HFFc6 (cell line): ENCODE results near the gene GALNT17. TPM values are rescaled to one million over a fixed set of nuclear protein-coding genes. Genes with fewer than 3 reads are reported as not detected.

Experiments used
- DNase-seq: peaks from one replicate; pipeline ENCODE4 v3.0.0-alpha.2; 2018
- H3K27ac Mint-ChIP-seq: 2 replicates; pipeline ENCODE4 v1.8.0; 2020; ENCODE audit warnings: mild to moderate bottlenecking, mixed read lengths
- H3K27me3 Mint-ChIP-seq: 2 replicates; pipeline ENCODE4 v1.8.0; 2021; ENCODE audit warnings: mild to moderate bottlenecking, moderate library complexity, mixed read lengths; ENCODE audit not compliant: insufficient read depth
- H3K36me3 Mint-ChIP-seq: 2 replicates; pipeline ENCODE4 v1.8.0; 2021; ENCODE audit warnings: low read depth, mixed read lengths
- H3K4me1 Mint-ChIP-seq: 2 replicates; pipeline ENCODE4 v1.8.0; 2020; ENCODE audit warnings: low read depth, mixed read lengths
- H3K4me3 Mint-ChIP-seq: 2 replicates; pipeline ENCODE4 v1.8.0; 2020; ENCODE audit warnings: mild to moderate bottlenecking, moderate library complexity, mixed read lengths
- H3K9me3 Mint-ChIP-seq: 2 replicates; pipeline ENCODE4 v1.8.0; 2020; ENCODE audit warnings: mild to moderate bottlenecking, mixed read lengths
- total RNA-seq, 6 experiments: library from RNA; stranded (reverse); fragmentation: NEBNext Ultra II Directional; extraction: Animal tissue kit (Norgen Biotek cat#: 25700); gene quantifications; 2 replicates in 1 of 6; 3 replicates in 5 of 6; pipeline ENCODE4 v1.2.3, GENCODE V29; 2021
- TF ChIP-seq, protein P1 (sequence below): fragments of 200-600 bp; sonication (generic); IDR thresholded peaks from 2 replicates; pipeline ENCODE4 v1.5.0; 2021; ENCODE audit warnings: antibody characterized with exemption, mild to moderate bottlenecking

The GALNT17 gene
- total RNA-seq, 6 experiments from 2014 or later = not detected

DNA sequence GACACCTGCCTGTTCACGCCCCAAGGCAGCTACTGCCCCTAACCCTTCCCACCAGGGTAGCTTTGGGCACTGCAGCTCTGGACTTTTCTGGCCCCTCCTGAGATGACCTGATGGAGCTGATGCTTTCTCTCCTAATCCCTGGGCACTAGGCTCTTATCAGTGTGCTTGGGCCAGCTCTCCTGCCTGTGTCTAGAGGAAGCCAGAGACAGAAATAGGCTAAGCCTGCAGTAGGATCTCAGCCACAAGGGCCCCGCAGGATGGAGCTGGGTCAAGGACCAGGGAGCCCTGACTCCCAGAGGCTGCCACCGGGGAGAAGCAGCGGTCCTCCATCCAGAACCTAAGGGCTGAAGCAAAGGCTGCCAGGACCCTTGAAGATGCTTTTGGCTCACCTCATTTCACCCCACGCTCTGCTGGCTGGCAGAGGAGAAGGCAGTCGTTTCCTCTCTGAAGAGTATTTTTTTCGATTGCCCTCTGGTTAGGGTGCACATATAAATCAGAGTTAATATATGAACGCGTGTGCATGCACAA, 580.8 kb downstream of the GALNT17 start:
- peaks cover 54% of the 10 kb centered on the region for H3K9me3 Mint-ChIP-seq
- TF ChIP-seq, protein P1, sequence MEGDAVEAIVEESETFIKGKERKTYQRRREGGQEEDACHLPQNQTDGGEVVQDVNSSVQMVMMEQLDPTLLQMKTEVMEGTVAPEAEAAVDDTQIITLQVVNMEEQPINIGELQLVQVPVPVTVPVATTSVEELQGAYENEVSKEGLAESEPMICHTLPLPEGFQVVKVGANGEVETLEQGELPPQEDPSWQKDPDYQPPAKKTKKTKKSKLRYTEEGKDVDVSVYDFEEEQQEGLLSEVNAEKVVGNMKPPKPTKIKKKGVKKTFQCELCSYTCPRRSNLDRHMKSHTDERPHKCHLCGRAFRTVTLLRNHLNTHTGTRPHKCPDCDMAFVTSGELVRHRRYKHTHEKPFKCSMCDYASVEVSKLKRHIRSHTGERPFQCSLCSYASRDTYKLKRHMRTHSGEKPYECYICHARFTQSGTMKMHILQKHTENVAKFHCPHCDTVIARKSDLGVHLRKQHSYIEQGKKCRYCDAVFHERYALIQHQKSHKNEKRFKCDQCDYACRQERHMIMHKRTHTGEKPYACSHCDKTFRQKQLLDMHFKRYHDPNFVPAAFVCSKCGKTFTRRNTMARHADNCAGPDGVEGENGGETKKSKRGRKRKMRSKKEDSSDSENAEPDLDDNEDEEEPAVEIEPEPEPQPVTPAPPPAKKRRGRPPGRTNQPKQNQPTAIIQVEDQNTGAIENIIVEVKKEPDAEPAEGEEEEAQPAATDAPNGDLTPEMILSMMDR = no peak
- no peaks in the 10 kb centered on the region; the same call in 1 of the 2 replicates for H3K36me3 Mint-ChIP-seq
- no peak overlapping the region for H3K27ac Mint-ChIP-seq
- H3K27me3 Mint-ChIP-seq = no peaks in the 10 kb centered on the region; the same call in 1 of the 2 replicates
- no peak for DNase-seq
- H3K4me3 Mint-ChIP-seq = no peak overlapping the region
- H3K4me1 Mint-ChIP-seq = no peaks in the 10 kb centered on the region

DNA sequence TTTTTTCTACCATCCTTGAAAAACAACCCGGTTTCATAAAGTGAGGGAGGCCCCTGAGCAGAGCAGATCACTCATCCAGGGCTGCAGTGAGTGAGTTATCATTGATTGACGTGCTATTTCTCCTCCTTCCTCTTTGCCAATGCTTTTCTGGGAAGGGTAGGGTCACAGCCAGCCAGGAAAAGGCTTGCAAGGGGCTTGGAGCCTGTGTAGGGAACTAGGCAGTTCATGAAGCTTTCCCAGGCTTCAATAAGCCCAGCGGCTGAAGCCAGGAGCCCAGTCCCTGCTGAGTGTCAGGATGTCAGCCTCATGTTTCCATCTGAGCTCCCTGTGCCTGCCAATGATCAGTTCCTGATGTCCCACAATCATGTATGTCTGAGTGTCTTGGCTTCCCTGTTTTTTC, 584.7 kb downstream of the GALNT17 start:
- no peak overlapping the region for H3K27ac Mint-ChIP-seq
- H3K9me3 Mint-ChIP-seq = peaks cover 31% of the 10 kb centered on the region
- no peaks in the 10 kb centered on the region for H3K4me1 Mint-ChIP-seq
- no peak for DNase-seq
- H3K36me3 Mint-ChIP-seq = no peaks in the 10 kb centered on the region
- no peak overlapping the region for H3K4me3 Mint-ChIP-seq
- no peaks in the 10 kb centered on the region; the same call in 1 of the 2 replicates for H3K27me3 Mint-ChIP-seq
- TF ChIP-seq, protein P1 = no peak

DNA sequence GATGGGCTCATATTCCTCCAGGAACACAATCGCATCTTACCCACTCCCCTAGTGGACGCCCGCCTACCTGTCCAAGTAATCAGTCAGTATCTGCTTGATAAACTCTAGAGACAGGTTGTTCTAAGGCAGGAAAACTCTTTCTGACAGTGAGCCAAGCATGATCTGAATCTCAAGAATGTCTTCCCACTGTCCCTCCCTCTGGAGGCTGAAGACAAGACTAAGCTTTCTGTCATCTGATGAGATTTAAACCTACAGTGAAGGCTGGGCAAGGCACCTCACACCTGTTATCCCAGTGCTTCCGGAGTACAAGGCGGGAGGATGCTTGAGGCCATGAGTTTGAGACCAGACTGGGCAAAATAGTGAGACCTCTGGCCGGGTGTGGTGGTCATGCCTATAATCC, 586.6 kb downstream of the GALNT17 start:
- Mint-ChIP-seq H3K4me3 (no peak overlapping the region), H3K9me3 (peaks cover 26% of the 10 kb centered on the region), H3K27ac (no peak overlapping the region), H3K4me1 (no peaks in the 10 kb centered on the region), H3K36me3 (no peaks in the 10 kb centered on the region), H3K27me3 (no peaks in the 10 kb centered on the region; the same call in 1 of the 2 replicates)
- TF ChIP-seq, protein P1 = no peak
- no peak for DNase-seq

DNA sequence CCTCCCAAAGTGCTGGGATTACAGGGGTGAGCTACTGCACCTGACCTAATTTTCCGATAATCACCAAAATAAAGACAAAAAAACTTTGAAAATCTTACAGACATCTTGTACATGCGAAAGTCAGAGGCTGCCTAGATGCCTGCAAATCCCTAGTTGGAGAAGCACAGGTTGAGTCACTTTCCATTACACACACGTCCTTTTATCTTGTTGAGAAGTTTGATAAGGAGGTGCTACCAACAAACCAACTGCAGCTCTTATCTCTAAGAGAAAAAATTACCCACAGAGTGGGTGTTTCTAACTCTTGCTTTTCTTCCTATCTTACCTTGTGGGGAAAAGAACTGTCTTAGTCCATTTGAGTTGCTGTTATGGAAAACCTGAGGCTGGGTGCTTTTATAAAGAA, 589.8 kb downstream of the GALNT17 start:
- H3K27ac Mint-ChIP-seq = no peak overlapping the region
- DNase-seq = no peak
- no peaks in the 10 kb centered on the region; the same call in 1 of the 2 replicates for H3K36me3 Mint-ChIP-seq
- H3K4me3 Mint-ChIP-seq = no peak overlapping the region
- TF ChIP-seq, protein P1 = no peak
- peaks cover 24% of the 10 kb centered on the region for H3K9me3 Mint-ChIP-seq
- H3K4me1 Mint-ChIP-seq = no peaks in the 10 kb centered on the region
- H3K27me3 Mint-ChIP-seq = peaks cover 2% of the 10 kb centered on the region

DNA sequence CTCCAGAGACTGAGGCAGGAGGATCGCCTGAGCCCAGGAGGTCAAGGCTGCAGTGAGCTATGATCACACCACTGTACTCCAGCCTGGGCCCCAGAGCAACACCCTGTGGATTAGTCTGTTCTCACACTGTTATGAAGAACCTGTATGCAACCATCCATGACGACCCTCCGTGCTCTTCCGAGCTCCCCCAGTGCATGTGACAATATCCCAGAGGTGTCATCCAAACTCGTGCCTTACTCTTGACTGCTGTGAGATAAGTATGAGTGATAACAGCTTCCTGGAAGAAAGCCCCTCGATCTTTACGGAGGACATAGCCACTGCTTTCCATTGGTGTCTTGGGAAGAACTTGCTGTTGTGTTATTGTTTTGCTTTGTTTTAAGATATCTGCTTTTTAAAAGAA, 591.9 kb downstream of the GALNT17 start:
- DNase-seq = no peak
- H3K4me1 Mint-ChIP-seq = no peaks in the 10 kb centered on the region
- H3K27me3 Mint-ChIP-seq = peaks cover 4% of the 10 kb centered on the region
- no peak overlapping the region for H3K4me3 Mint-ChIP-seq
- TF ChIP-seq, protein P1 = no peak
- no peaks in the 10 kb centered on the region; the same call in 1 of the 2 replicates for H3K36me3 Mint-ChIP-seq
- peaks cover 25% of the 10 kb centered on the region for H3K9me3 Mint-ChIP-seq
- H3K27ac Mint-ChIP-seq = no peak overlapping the region

DNA sequence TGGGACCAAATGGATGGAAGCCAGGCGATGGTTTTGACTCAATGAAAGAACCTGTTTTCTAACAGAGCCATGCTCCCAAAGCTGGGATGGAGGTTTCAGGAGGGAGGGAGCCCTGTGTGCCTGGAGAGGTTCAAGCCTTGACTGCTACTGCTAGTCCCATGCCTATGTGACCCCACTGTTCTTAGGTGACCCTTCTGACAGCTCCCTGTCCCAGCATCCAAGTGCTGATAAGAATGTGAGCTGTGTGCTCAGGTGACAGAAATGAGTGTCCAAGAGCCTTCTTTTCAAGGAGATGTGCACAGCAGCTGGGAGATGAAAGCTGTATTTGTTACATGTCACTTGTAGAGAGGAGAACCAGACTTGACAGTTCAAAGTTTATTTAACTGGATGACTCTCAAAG, 595.4 kb downstream of the GALNT17 start:
- TF ChIP-seq, protein P1 = no peak
- no peak for DNase-seq
- H3K4me1 Mint-ChIP-seq = no peaks in the 10 kb centered on the region
- no peak overlapping the region for H3K27ac Mint-ChIP-seq
- H3K4me3 Mint-ChIP-seq = no peak overlapping the region
- peaks cover 4% of the 10 kb centered on the region for H3K27me3 Mint-ChIP-seq
- peaks cover 14% of the 10 kb centered on the region for H3K9me3 Mint-ChIP-seq
- H3K36me3 Mint-ChIP-seq = no peaks in the 10 kb centered on the region; the same call in 1 of the 2 replicates
